GM12891 (cell line): ENCODE data around the gene ACYP2.

Source experiments
- POLR2AphosphoS5 ChIP-seq: IDR thresholded peaks from 2 replicates; pipeline ENCODE4 v1.6.1; 2011; ENCODE audit warnings: low read depth, low read length, control low read depth
- POU2F2 ChIP-seq: IDR thresholded peaks from 2 replicates; pipeline ENCODE4 v1.6.1; 2011; ENCODE audit warnings: low read depth, mild to moderate bottlenecking, control low read depth, low read length, moderate library complexity

DNA sequence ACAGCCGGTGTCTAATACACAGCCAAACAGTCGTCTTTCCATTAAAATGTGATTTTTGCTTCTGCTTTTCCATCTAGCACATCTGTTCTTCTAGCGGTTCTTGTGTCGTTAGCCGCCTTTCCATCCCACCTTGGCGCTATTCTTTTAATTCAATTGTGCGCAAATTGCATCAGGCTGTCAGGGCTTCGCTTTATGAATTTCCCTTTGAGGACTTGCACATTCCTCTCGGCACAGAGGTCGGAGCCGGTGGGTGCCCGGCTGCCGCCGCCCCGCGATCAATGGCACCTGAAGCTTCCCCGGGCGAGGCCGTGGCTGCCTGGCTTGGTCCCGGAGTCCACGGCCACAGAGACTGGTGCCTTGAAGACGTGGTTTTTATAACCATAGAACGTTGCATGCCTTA lies 174.5 kb downstream of the ACYP2 start:
- TF ChIP-seq POU2F2 = no peak
- TF ChIP-seq POLR2AphosphoS5 = no peak
